ENCODE results near the gene DOK4. TPM values are rescaled to one million over a fixed set of nuclear protein-coding genes. Genes with fewer than 3 reads are reported as not detected.
"Not testable (repeated sequence)": the region's sequence is repeated elsewhere in the genome, so short reads cannot be mapped to it uniquely, and the experiment has no call there.

Gene DOK4
- total RNA-seq, 1 donor from 2014 or later = 19.8 TPM

GRCh38 chr16:57447186-57447962 lies 38.9 kb downstream of the DOK4 start, which contains the start of the genes CIAPIN1 and COQ9:
Gene CIAPIN1, minus strand, starts transcription at chr16:57447385. Its CDS starts 6,457 bp downstream, at chr16:57440928.
Gene COQ9, plus strand, starts transcription at chr16:57447479. Its CDS starts 27 bp downstream, at chr16:57447506.
- peak; percentile 90 to 95 for DNase-seq (ENCODE audit: low read depth in 2 of 2)

GRCh38 chr16:57446531-57447185 lies 39.6 kb downstream of the DOK4 start:
- DNase-seq (ENCODE audit: low read depth in 2 of 2) = peak in 1 of 2 donors; percentile 42

- no peak for DNase-seq (ENCODE audit: low read depth in 2 of 2)
These were observed 40.8 kb downstream of the DOK4 start for GRCh38 chr16:57445510-57445909.

- DNase-seq (ENCODE audit: low read depth in 2 of 2) = no peak
These were observed 41.6 kb downstream of the DOK4 start for GRCh38 chr16:57444711-57445110.

GRCh38 chr16:57440551-57440950 lies 45.7 kb downstream of the DOK4 start:
- DNase-seq (ENCODE audit: low read depth in 2 of 2) = not testable (repeated sequence)

- not testable (repeated sequence) for DNase-seq (ENCODE audit: low read depth in 2 of 2)
These were observed 46.3 kb downstream of the DOK4 start for GRCh38 chr16:57439947-57440346.

- no peak for DNase-seq (ENCODE audit: low read depth in 2 of 2)
These were observed 50.5 kb downstream of the DOK4 start for GRCh38 chr16:57435838-57436237.

- DNase-seq (ENCODE audit: low read depth in 2 of 2) = no peak
These were observed 52.3 kb downstream of the DOK4 start for GRCh38 chr16:57434003-57434402.

GRCh38 chr16:57432989-57433388 lies 53.3 kb downstream of the DOK4 start:
- no peak for DNase-seq (ENCODE audit: low read depth in 2 of 2)

GRCh38 chr16:57432505-57432904 lies 53.8 kb downstream of the DOK4 start:
- DNase-seq (ENCODE audit: low read depth in 2 of 2) = no peak

- no peak for DNase-seq (ENCODE audit: low read depth in 2 of 2)
These were observed 55.3 kb downstream of the DOK4 start for GRCh38 chr16:57430955-57431354.

- DNase-seq (ENCODE audit: low read depth in 2 of 2) = no peak
These were observed 58.5 kb downstream of the DOK4 start for GRCh38 chr16:57427824-57428223.

GRCh38 chr16:57427307-57427706 lies 59.0 kb downstream of the DOK4 start:
- no peak for DNase-seq (ENCODE audit: low read depth in 2 of 2)

GRCh38 chr16:57426356-57426755 lies 59.9 kb downstream of the DOK4 start:
- DNase-seq (ENCODE audit: low read depth in 2 of 2) = no peak

GRCh38 chr16:57424583-57424982 lies 61.7 kb downstream of the DOK4 start:
- DNase-seq (ENCODE audit: low read depth in 2 of 2) = no peak

- DNase-seq (ENCODE audit: low read depth in 2 of 2) = no peak
These were observed 63.1 kb downstream of the DOK4 start for GRCh38 chr16:57423152-57423551.

GRCh38 chr16:57422026-57422944 lies 64.0 kb downstream of the DOK4 start:
- peak; percentile 60 to 70 for DNase-seq (ENCODE audit: low read depth in 2 of 2)

Measured in dermis microvascular lymphatic vessel endothelial cell (primary cell).